ENCODE results near the gene TRIM72. TPM values are rescaled to one million over a fixed set of nuclear protein-coding genes. Genes with fewer than 3 reads are reported as not detected.
A peak's percentile ranks its signal among the peaks of the same experiment; 100 is the strongest.

The TRIM72 gene
- total RNA-seq, 1 donor from 2014 or later = 0.07 TPM

- Mint-ChIP-seq H3K9me3 (no peaks in the 10 kb centered on the region), H3K36me3 (no peaks in the 10 kb centered on the region), H3K4me3 (peak overlapping the region; percentile 84), H3K27ac (no peak overlapping the region), H3K27me3 (ENCODE audit: insufficient read depth, low read depth) (peaks cover 67% of the 10 kb centered on the region), H3K4me1 (peaks cover 11% of the 10 kb centered on the region)
- Histone ChIP-seq H3K4me2 (peak overlapping the region; percentile 87), H3K4me3 (peak overlapping the region; percentile 51), H3K9me3 (ENCODE audit: low read depth) (no peaks in the 10 kb centered on the region), H3K36me3 (no peaks in the 10 kb centered on the region), H3K9ac (no peak overlapping the region), H4K20me1 (ENCODE audit: low read depth) (peaks cover 16% of the 10 kb centered on the region), H3K27ac (no peak overlapping the region), H3F3A (ENCODE audit: low read depth) (peaks cover 9% of the 10 kb centered on the region), H3K79me2 (ENCODE audit: low read depth) (no peaks in the 10 kb centered on the region), H2AFZ (replicated peaks) (peak overlapping the region; percentile 96), H3K27me3 (peaks cover 79% of the 10 kb centered on the region), H3K4me1 (peaks cover 23% of the 10 kb centered on the region)
- DNase-seq (ENCODE audit: low spot score) = peak; percentile 94
- TF ChIP-seq EZH2phosphoT487 (IDR thresholded peaks at IDR 0.05) (no peak), CTCF (IDR thresholded peaks at IDR 0.05) (no peak), EZH2 (IDR thresholded peaks at IDR 0.05) (no peak)
Measured at GRCh38 chr16:31215287-31216162, 1.6 kb downstream of the TRIM72 start.

- Mint-ChIP-seq H3K27ac (no peak within 1 kb of the TSS), H3K36me3 (no peaks in the 10 kb centered on the region), H3K27me3 (ENCODE audit: insufficient read depth, low read depth) (peaks cover 71% of the 10 kb centered on the region), H3K4me1 (peaks cover 11% of the 10 kb centered on the region), H3K9me3 (no peaks in the 10 kb centered on the region), H3K4me3 (peak within 1 kb of the TSS; percentile 79)
- Histone ChIP-seq H3F3A (ENCODE audit: low read depth) (peaks cover 9% of the 10 kb centered on the region), H3K36me3 (no peaks in the 10 kb centered on the region), H3K27ac (no peak within 1 kb of the TSS), H4K20me1 (ENCODE audit: low read depth) (peaks cover 16% of the 10 kb centered on the region), H3K4me2 (peak within 1 kb of the TSS; percentile 87), H3K9ac (no peak within 1 kb of the TSS), H3K79me2 (ENCODE audit: low read depth) (no peaks in the 10 kb centered on the region), H3K27me3 (peaks cover 77% of the 10 kb centered on the region), H3K4me3 (peak within 1 kb of the TSS; percentile 51), H3K4me1 (peaks cover 23% of the 10 kb centered on the region), H3K9me3 (ENCODE audit: low read depth) (no peaks in the 10 kb centered on the region), H2AFZ (replicated peaks) (peak within 1 kb of the TSS; percentile 34)
- DNase-seq (ENCODE audit: low spot score) = peak; percentile 47
- no peak for TF ChIP-seq CTCF (IDR thresholded peaks at IDR 0.05)
- TF ChIP-seq EZH2phosphoT487 (IDR thresholded peaks at IDR 0.05) = peak; percentile 76
- TF ChIP-seq EZH2 (IDR thresholded peaks at IDR 0.05) = peak; percentile 79
Measured at GRCh38 chr16:31216422-31217135, 2.7 kb downstream of the TRIM72 start, which contains the start of gene PYDC1. TSS of gene PYDC1 (minus strand) at chr16:31217135. CDS start at chr16:31217028, 107 bp downstream.

GRCh38 chr16:31217136-31217530 is 3.2 kb downstream of the TRIM72 start:
- Mint-ChIP-seq H3K9me3 (no peaks in the 10 kb centered on the region), H3K27ac (no peak overlapping the region), H3K4me3 (peak overlapping the region; percentile 64), H3K4me1 (peaks cover 11% of the 10 kb centered on the region), H3K27me3 (ENCODE audit: insufficient read depth, low read depth) (peaks cover 70% of the 10 kb centered on the region), H3K36me3 (no peaks in the 10 kb centered on the region)
- Histone ChIP-seq H3K27me3 (peaks cover 72% of the 10 kb centered on the region), H3K36me3 (no peaks in the 10 kb centered on the region), H3K4me2 (peak overlapping the region; percentile 87), H2AFZ (replicated peaks) (no peak overlapping the region), H3K9me3 (ENCODE audit: low read depth) (no peaks in the 10 kb centered on the region), H3F3A (ENCODE audit: low read depth) (peaks cover 9% of the 10 kb centered on the region), H3K4me1 (peaks cover 23% of the 10 kb centered on the region), H3K9ac (no peak overlapping the region), H3K27ac (no peak overlapping the region), H3K79me2 (ENCODE audit: low read depth) (no peaks in the 10 kb centered on the region), H3K4me3 (peak overlapping the region; percentile 51), H4K20me1 (ENCODE audit: low read depth) (peaks cover 16% of the 10 kb centered on the region)
- DNase-seq (ENCODE audit: low spot score) = no peak
- no peak for TF ChIP-seq EZH2 (IDR thresholded peaks at IDR 0.05)
- TF ChIP-seq EZH2phosphoT487 (IDR thresholded peaks at IDR 0.05) = no peak
- no peak for TF ChIP-seq CTCF (IDR thresholded peaks at IDR 0.05)
